Measurements from ENCODE around the gene RTL10.

RTL10 gene

DNA sequence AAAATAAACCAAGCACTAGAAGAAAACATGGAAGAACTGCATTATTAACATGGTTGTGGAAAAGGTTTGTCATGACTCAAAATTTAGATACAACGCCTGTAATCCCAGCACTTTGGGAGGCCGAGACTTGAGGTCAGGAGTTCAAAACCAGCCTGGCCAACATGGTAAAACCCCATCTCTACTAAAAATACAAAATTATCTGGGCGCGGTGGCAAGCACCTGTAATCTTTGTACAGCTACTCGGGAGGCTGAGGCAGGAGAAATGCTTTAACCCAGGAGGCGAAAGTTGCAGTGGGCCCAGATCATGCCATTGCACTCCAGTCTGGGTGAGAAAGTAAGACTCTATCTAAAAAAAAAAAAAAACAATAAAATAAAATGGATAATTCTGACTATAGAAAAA is 23.7 kb downstream of the RTL10 start:
- H3K79me2 ChIP-seq (ENCODE audit: insufficient read depth, low read length): peaks cover 67% of the 10 kb centered on the region
- no peak overlapping the region for H3K9ac ChIP-seq (ENCODE audit: low read depth, low read length)
- TF ChIP-seq, protein P1, sequence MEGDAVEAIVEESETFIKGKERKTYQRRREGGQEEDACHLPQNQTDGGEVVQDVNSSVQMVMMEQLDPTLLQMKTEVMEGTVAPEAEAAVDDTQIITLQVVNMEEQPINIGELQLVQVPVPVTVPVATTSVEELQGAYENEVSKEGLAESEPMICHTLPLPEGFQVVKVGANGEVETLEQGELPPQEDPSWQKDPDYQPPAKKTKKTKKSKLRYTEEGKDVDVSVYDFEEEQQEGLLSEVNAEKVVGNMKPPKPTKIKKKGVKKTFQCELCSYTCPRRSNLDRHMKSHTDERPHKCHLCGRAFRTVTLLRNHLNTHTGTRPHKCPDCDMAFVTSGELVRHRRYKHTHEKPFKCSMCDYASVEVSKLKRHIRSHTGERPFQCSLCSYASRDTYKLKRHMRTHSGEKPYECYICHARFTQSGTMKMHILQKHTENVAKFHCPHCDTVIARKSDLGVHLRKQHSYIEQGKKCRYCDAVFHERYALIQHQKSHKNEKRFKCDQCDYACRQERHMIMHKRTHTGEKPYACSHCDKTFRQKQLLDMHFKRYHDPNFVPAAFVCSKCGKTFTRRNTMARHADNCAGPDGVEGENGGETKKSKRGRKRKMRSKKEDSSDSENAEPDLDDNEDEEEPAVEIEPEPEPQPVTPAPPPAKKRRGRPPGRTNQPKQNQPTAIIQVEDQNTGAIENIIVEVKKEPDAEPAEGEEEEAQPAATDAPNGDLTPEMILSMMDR (IDR thresholded peaks at IDR 0.05; ENCODE audit: borderline replicate concordance, extremely low read depth, low read length, poor library complexity, severe bottlenecking): no peak
- no peak for TF ChIP-seq EZH2 (IDR thresholded peaks at IDR 0.05; ENCODE audit: borderline replicate concordance, low read depth, low read length, severe bottlenecking)
- H3K4me3 ChIP-seq (ENCODE audit: low read depth in 1 of 2, low read length in 2 of 2): no peak overlapping the region
- peaks cover 21% of the 10 kb centered on the region for H3K4me1 ChIP-seq (ENCODE audit: insufficient read depth, low read length)
- H2AFZ ChIP-seq (ENCODE audit: low read depth, low read length): no peak overlapping the region
- DNase-seq (no peak), ATAC-seq (ENCODE audit: insufficient read depth, low read depth) (no peak)
- no peak overlapping the region for H3K27ac ChIP-seq (ENCODE audit: low read length)
- H4K20me1 ChIP-seq (ENCODE audit: insufficient read depth, low read length): peaks cover 6% of the 10 kb centered on the region; the same call in 1 of the 2 replicates
- no peaks in the 10 kb centered on the region for H3K36me3 ChIP-seq (ENCODE audit: insufficient read depth, low read length)
- no peaks in the 10 kb centered on the region for H3K27me3 ChIP-seq (ENCODE audit: insufficient read depth, low read length, poor library complexity)
- H3K4me2 ChIP-seq (ENCODE audit: insufficient read depth, low read length): no peak overlapping the region
- no peaks in the 10 kb centered on the region for H3K9me3 ChIP-seq (ENCODE audit: insufficient read depth, low read length, severe bottlenecking)

DNA sequence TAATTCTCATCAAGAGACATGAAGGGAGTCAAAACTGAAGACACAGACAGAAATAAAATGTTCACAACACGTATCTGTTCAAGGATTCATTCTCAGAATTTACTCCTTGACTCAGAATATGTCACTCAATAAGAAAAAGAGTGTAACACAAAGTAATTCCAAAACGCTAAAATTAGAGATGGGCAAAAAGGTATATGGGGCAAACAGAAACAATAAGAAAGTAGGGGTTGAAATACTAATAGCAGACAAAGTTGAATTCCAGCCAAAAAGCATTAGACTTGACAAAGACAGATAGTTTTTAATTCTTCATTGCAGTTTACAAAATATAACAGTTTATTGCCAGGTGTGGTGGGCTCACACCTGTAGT is 26.7 kb downstream of the RTL10 start:
- Histone ChIP-seq H2AFZ (ENCODE audit: low read depth, low read length) (no peak overlapping the region), H3K9ac (ENCODE audit: low read depth, low read length) (no peak overlapping the region)

DNA sequence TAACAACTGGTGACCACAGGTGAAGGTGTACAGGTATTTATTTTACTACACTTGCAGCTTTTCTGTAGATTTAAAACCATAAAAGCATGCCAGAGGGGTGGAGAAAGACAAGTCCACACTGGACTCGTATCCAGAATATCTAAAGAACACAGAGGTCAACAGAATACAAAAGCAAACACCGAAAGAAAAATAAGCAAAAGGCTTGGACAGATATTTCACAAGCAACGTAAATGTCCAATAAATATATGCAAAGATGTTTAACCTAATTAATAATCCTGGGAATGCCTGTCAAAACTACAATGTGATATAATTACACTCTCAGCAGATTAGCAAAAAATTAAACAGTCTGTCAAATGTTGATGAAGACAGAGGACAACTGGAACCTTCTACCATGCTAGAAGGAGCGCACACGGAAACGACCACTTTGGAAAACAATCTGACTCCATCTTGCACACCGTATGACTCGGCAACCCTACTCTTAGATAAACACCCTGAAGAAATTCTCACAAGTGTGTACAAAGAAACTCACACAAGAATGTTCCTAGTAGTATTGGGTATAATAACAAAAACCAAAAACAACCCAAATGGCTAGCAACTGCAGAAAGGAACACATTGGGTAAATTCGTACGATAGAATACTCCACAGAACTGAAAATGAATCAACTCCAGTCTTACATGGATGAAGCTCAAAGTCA is 27.2 kb downstream of the RTL10 start:
- no peak overlapping the region for H3K4me3 ChIP-seq (ENCODE audit: low read depth in 1 of 2, low read length in 2 of 2)
- H3K36me3 ChIP-seq (ENCODE audit: insufficient read depth, low read length): no peaks in the 10 kb centered on the region
- peaks cover 21% of the 10 kb centered on the region; the same call in 1 of the 2 replicates for H4K20me1 ChIP-seq (ENCODE audit: insufficient read depth, low read length)
- no peaks in the 10 kb centered on the region for H3K27me3 ChIP-seq (ENCODE audit: insufficient read depth, low read length, poor library complexity)
- H3K9ac ChIP-seq (ENCODE audit: low read depth, low read length): no peak overlapping the region
- H3K79me2 ChIP-seq (ENCODE audit: insufficient read depth, low read length): peaks cover 71% of the 10 kb centered on the region
- no peaks in the 10 kb centered on the region for H3K9me3 ChIP-seq (ENCODE audit: insufficient read depth, low read length, severe bottlenecking)
- no peak for DNase-seq
- H3K4me1 ChIP-seq (ENCODE audit: insufficient read depth, low read length): peaks cover 7% of the 10 kb centered on the region
- ATAC-seq (ENCODE audit: insufficient read depth, low read depth): no peak
- H3K27ac ChIP-seq (ENCODE audit: low read length): no peak overlapping the region
- TF ChIP-seq, protein P1 (IDR thresholded peaks at IDR 0.05; ENCODE audit: borderline replicate concordance, extremely low read depth, low read length, poor library complexity, severe bottlenecking): no peak
- TF ChIP-seq EZH2 (IDR thresholded peaks at IDR 0.05; ENCODE audit: borderline replicate concordance, low read depth, low read length, severe bottlenecking): no peak
- no peak overlapping the region for H2AFZ ChIP-seq (ENCODE audit: low read depth, low read length)
- no peak overlapping the region for H3K4me2 ChIP-seq (ENCODE audit: insufficient read depth, low read length)

More for the DNA sequence above, 26.7 kb downstream of the RTL10 start:
- no peak for TF ChIP-seq EZH2 (IDR thresholded peaks at IDR 0.05; ENCODE audit: borderline replicate concordance, low read depth, low read length, severe bottlenecking)
- TF ChIP-seq, protein P1 (IDR thresholded peaks at IDR 0.05; ENCODE audit: borderline replicate concordance, extremely low read depth, low read length, poor library complexity, severe bottlenecking): no peak
- Histone ChIP-seq H4K20me1 (ENCODE audit: insufficient read depth, low read length) (peaks cover 23% of the 10 kb centered on the region; the same call in 1 of the 2 replicates), H3K79me2 (ENCODE audit: insufficient read depth, low read length) (peaks cover 72% of the 10 kb centered on the region), H3K4me1 (ENCODE audit: insufficient read depth, low read length) (peaks cover 13% of the 10 kb centered on the region), H3K4me3 (ENCODE audit: low read depth in 1 of 2, low read length in 2 of 2) (no peak overlapping the region), H3K36me3 (ENCODE audit: insufficient read depth, low read length) (no peaks in the 10 kb centered on the region), H3K9me3 (ENCODE audit: insufficient read depth, low read length, severe bottlenecking) (no peaks in the 10 kb centered on the region), H3K27ac (ENCODE audit: low read length) (no peak overlapping the region), H3K27me3 (ENCODE audit: insufficient read depth, low read length, poor library complexity) (no peaks in the 10 kb centered on the region), H3K4me2 (ENCODE audit: insufficient read depth, low read length) (no peak overlapping the region)
- ATAC-seq (ENCODE audit: insufficient read depth, low read depth): no peak
- DNase-seq: no peak
